SU-DHL-6 (cell line): ENCODE results near the gene HYOU1.

ENCODE experiments used
- CTCF ChIP-seq: fragments of 200-600 bp; sonication (generic); IDR thresholded peaks from one replicate; pipeline ENCODE4 v1.5.1; 2017; ENCODE audit warnings: antibody characterized with exemption, mild to moderate bottlenecking, low read length, moderate library complexity; ENCODE audit not compliant: insufficient read depth, poor library complexity, severe bottlenecking
- EZH2phosphoT487 ChIP-seq: fragments of 200-600 bp; sonication (generic), shearing (Covaris generic); conservative IDR thresholded peaks from 2 replicates; pipeline ENCODE4 v1.6.1; 2018; ENCODE audit warnings: mild to moderate bottlenecking, antibody characterized with exemption, low read length, moderate library complexity, mixed read lengths

- TF ChIP-seq EZH2phosphoT487, result no peak
- TF ChIP-seq CTCF, result no peak
Measured at GRCh38 chr11:119093942-119094815, 37.2 kb upstream of the HYOU1 start.
